ENCODE measurements around the gene ITFG2. TPM values are rescaled to one million over a fixed set of nuclear protein-coding genes. Genes with fewer than 3 reads are reported as not detected.
A peak's percentile ranks its signal among the peaks of the same experiment; 100 is the strongest.

Gene ITFG2
- polyA plus RNA-seq, 3 donors from 2014 or later = 39.5 to 83.0 (median 60.4) TPM

- Mint-ChIP-seq H3K27me3 (ENCODE audit: low read depth in 3 of 3) (peaks cover 0 to 10% (median 1%) of the 10 kb centered on the region in 3 donors), H3K36me3 (peaks cover 18 to 50% (median 20%) of the 10 kb centered on the region in 3 donors), H3K4me3 (no peak overlapping the region), H3K4me1 (peaks cover 14 to 15% of the 10 kb centered on the region in 2 donors), H3K27ac (no peak overlapping the region), H3K9me3 (no peaks in the 10 kb centered on the region)
- no peak for DNase-seq
These were observed 11.3 kb upstream of the ITFG2 start for GRCh38 chr12:2801044-2801783.

DNA sequence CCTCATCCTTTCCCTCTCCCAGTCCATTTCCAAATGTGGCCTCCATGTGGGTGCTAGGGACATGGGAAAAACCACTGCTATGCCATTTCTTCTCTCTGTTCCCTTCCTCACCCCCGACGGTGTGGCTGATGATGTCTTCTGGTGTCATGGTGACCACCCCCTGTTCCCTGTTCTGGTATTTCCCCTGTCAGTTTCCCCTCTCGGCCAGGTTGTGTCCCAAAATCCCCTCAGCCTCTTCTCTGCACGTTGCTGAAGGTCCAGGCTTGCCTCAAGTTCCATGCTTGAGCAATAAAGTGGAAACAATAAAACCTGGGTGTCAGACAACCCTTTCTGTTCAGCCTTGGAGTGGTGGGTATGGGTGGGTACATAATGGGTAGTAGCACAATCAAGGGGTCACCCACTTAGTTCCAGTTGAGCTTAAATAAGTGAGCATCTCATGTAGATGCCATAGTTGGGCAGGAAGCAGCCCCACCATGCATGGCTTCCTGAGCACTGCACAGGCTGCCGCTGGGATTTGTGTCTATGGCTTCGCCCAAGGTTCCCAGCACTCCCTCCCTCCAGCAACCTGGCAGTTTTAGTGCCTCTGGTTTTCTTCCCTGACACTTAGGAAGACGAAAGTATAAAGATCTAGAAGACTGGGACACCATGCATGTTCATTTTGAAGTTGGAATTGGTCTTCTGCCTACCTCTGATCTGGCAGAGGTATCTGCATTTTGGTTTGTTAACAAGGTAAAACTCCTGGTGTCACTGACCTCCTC lies 8.7 kb upstream of the ITFG2 start:
- DNase-seq = no peak
- H3K4me1 Mint-ChIP-seq = peaks cover 0 to 2% of the 10 kb centered on the region in 2 donors
- H3K27ac Mint-ChIP-seq = peak overlapping the region in 1 of 6 donors; percentile 28
- no peak overlapping the region for H3K4me3 Mint-ChIP-seq
- peaks cover 14 to 44% (median 16%) of the 10 kb centered on the region in 3 donors for H3K36me3 Mint-ChIP-seq
- H3K9me3 Mint-ChIP-seq = no peaks in the 10 kb centered on the region
- peaks cover 0 to 6% (median 0%) of the 10 kb centered on the region in 3 donors for H3K27me3 Mint-ChIP-seq (ENCODE audit: low read depth in 3 of 3)

GRCh38 chr12:2804393-2805142 lies 7.9 kb upstream of the ITFG2 start:
- DNase-seq = no peak
- peak overlapping the region in 2 of 6 donors; percentile 0 to 35 for H3K27ac Mint-ChIP-seq
- peaks cover 0 to 2% of the 10 kb centered on the region in 2 donors for H3K4me1 Mint-ChIP-seq
- peaks cover 0 to 6% (median 0%) of the 10 kb centered on the region in 3 donors for H3K27me3 Mint-ChIP-seq (ENCODE audit: low read depth in 3 of 3)
- no peak overlapping the region for H3K4me3 Mint-ChIP-seq
- no peaks in the 10 kb centered on the region for H3K9me3 Mint-ChIP-seq
- peaks cover 8 to 36% (median 15%) of the 10 kb centered on the region in 3 donors for H3K36me3 Mint-ChIP-seq

DNA sequence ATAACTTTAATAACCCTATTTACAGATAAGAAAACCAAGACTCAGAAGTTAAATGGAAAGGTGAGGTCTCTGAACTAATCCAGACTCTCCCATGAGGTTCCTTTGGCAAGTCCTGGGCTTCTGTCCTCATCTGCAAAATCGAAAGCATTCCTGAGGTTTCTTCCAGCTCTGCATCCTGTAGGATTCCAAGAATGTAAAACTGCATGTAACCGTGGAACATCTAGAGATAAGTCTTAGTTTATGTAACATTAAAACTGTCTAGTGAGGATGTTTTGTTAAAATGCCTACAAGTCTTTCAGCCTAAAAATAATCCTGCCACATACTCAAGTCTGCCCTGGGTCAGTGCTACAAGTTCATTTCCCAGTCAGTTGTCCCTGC lies 7.3 kb upstream of the ITFG2 start:
- peaks cover 0 to 6% (median 0%) of the 10 kb centered on the region in 3 donors for H3K27me3 Mint-ChIP-seq (ENCODE audit: low read depth in 3 of 3)
- peak overlapping the region in 1 of 6 donors; percentile 0 for H3K27ac Mint-ChIP-seq
- H3K4me1 Mint-ChIP-seq = peaks cover 0 to 2% of the 10 kb centered on the region in 2 donors
- no peaks in the 10 kb centered on the region for H3K9me3 Mint-ChIP-seq
- H3K36me3 Mint-ChIP-seq = peaks cover 7 to 31% (median 15%) of the 10 kb centered on the region in 3 donors
- no peak for DNase-seq
- no peak overlapping the region for H3K4me3 Mint-ChIP-seq

- Mint-ChIP-seq H3K27ac (no peak overlapping the region), H3K4me1 (peaks cover 4 to 5% of the 10 kb centered on the region in 2 donors), H3K4me3 (no peak overlapping the region), H3K9me3 (no peaks in the 10 kb centered on the region), H3K27me3 (ENCODE audit: low read depth in 3 of 3) (peaks cover 0 to 6% (median 0%) of the 10 kb centered on the region in 3 donors), H3K36me3 (peaks cover 4 to 20% (median 15%) of the 10 kb centered on the region in 3 donors)
- no peak for DNase-seq
These were observed 5.8 kb upstream of the ITFG2 start for GRCh38 chr12:2806700-2807099.

GRCh38 chr12:2811801-2812200 lies 667 bp upstream of the ITFG2 start:
- H3K4me1 Mint-ChIP-seq = peaks cover 31 to 40% of the 10 kb centered on the region in 2 donors
- no peak for DNase-seq
- peaks cover 5 to 13% (median 11%) of the 10 kb centered on the region in 3 donors for H3K27me3 Mint-ChIP-seq (ENCODE audit: low read depth in 3 of 3)
- peak overlapping the region; percentile 99 to 100 (median 100) for H3K27ac Mint-ChIP-seq
- no peaks in the 10 kb centered on the region for H3K9me3 Mint-ChIP-seq
- peak overlapping the region; percentile 100 for H3K4me3 Mint-ChIP-seq
- peaks cover 0 to 3% (median under 1%) of the 10 kb centered on the region in 3 donors for H3K36me3 Mint-ChIP-seq

GRCh38 chr12:2813214-2814185 lies 1.0 kb downstream of the ITFG2 start:
- H3K9me3 Mint-ChIP-seq = no peaks in the 10 kb centered on the region

DNA sequence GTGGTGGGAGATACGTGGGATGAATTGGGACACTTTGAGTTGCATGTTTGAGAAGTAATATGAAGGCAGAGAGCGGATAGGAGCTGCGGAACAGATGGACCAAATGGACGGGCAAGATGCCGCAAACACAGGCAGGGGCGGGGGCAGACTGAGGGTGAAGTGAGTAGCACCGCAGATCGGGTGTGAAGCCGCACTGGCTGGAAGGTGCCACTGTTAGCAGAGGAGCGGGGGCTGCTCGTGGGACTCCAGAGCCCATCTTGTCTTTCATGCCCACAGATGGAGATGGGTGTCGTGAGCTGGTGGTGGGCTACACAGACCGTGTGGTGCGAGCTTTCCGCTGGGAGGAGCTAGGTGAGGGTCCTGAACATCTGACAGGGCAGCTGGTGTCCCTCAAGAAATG lies 7.3 kb downstream of the ITFG2 start:
- no peak for DNase-seq
- Mint-ChIP-seq H3K27me3 (ENCODE audit: low read depth in 3 of 3) (peaks cover 0 to 1% (median 0%) of the 10 kb centered on the region in 3 donors), H3K9me3 (no peaks in the 10 kb centered on the region), H3K4me1 (peaks cover 7% of the 10 kb centered on the region in 2 donors), H3K27ac (no peak overlapping the region), H3K36me3 (peaks cover 20 to 55% (median 40%) of the 10 kb centered on the region in 3 donors), H3K4me3 (no peak overlapping the region)

More at GRCh38 chr12:2813214-2814185, 1.0 kb downstream of the ITFG2 start:
- Mint-ChIP-seq H3K27me3 (ENCODE audit: low read depth in 3 of 3) (peaks cover 5 to 13% (median 11%) of the 10 kb centered on the region in 3 donors), H3K36me3 (peaks cover 0 to 12% (median 10%) of the 10 kb centered on the region in 3 donors), H3K27ac (peak overlapping the region; percentile 99 to 100 (median 100)), H3K4me1 (peaks cover 31 to 40% of the 10 kb centered on the region in 2 donors), H3K4me3 (peak overlapping the region; percentile 100)
- peak; percentile 13 to 22 (median 14) for DNase-seq

DNA sequence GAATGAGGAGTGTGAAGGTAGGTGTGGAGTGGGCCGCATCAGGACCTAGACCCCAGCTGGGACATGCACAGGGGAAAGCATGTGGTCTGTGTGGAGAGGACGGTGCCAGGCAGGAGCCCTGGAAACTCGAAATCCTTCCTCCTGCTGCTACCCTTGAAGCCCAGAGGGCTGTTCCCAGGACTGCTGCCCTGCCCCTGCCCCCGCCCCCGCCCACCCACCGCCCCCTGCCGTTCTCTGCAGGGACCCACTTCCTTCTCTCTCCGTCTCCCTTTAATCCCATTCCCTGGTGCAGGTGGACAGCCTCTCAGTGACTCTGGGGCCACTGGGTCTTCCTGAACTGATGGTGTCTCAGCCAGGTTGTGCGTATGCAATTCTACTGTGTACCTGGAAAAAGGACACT lies 8.0 kb downstream of the ITFG2 start:
- Mint-ChIP-seq H3K27ac (no peak overlapping the region), H3K4me1 (peaks cover under 1 to 3% of the 10 kb centered on the region in 2 donors), H3K4me3 (no peak overlapping the region), H3K9me3 (peaks cover 0 to 2% (median 0%) of the 10 kb centered on the region in 6 donors), H3K27me3 (ENCODE audit: low read depth in 3 of 3) (peaks cover 0 to 1% (median 0%) of the 10 kb centered on the region in 3 donors), H3K36me3 (peaks cover 26 to 60% (median 44%) of the 10 kb centered on the region in 3 donors)
- DNase-seq = no peak

GRCh38 chr12:2823483-2823882 lies 11.0 kb downstream of the ITFG2 start:
- peaks cover 0 to 1% (median 0%) of the 10 kb centered on the region in 3 donors for H3K27me3 Mint-ChIP-seq (ENCODE audit: low read depth in 3 of 3)
- H3K27ac Mint-ChIP-seq = no peak overlapping the region
- H3K4me3 Mint-ChIP-seq = no peak overlapping the region
- H3K4me1 Mint-ChIP-seq = no peaks in the 10 kb centered on the region
- peaks cover 34 to 68% (median 37%) of the 10 kb centered on the region in 3 donors for H3K36me3 Mint-ChIP-seq
- H3K9me3 Mint-ChIP-seq = peaks cover 0 to 2% (median 0%) of the 10 kb centered on the region in 6 donors
- DNase-seq = no peak

GRCh38 chr12:2824541-2824940 lies 12.1 kb downstream of the ITFG2 start:
- peaks cover 0 to 1% (median 0%) of the 10 kb centered on the region in 3 donors for H3K27me3 Mint-ChIP-seq (ENCODE audit: low read depth in 3 of 3)

DNA sequence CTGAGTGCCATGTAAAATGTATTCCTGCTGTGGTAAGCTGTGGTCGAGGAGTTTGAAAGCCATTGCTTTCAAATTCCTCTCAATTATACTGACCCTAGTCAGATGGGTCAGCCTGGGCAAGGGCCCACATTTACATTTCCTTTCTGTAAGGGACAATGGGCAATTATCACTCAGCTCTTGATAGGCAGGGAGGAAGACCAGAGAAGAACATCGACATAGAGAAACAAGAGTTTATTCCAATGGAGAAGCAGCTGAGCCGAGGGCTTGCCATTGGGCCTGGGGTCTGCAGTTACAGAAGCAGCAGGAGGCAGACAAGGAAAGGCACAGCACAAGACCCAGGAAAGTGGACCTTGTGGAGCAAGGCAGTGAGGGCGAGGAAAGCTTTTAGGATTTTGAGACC lies 12.7 kb downstream of the ITFG2 start:
- DNase-seq = no peak
- Mint-ChIP-seq H3K4me1 (no peaks in the 10 kb centered on the region), H3K4me3 (no peak overlapping the region), H3K9me3 (peaks cover 0 to 2% (median 0%) of the 10 kb centered on the region in 6 donors), H3K27me3 (ENCODE audit: low read depth in 3 of 3) (peaks cover 0 to 2% (median 0%) of the 10 kb centered on the region in 3 donors), H3K36me3 (peaks cover 32 to 69% (median 34%) of the 10 kb centered on the region in 3 donors), H3K27ac (peak overlapping the region in 1 of 6 donors; percentile 9)

More at GRCh38 chr12:2824541-2824940, 12.1 kb downstream of the ITFG2 start:
- H3K9me3 Mint-ChIP-seq = peaks cover 0 to 2% (median 0%) of the 10 kb centered on the region in 6 donors
- no peak overlapping the region for H3K4me3 Mint-ChIP-seq
- H3K36me3 Mint-ChIP-seq = peaks cover 37 to 73% (median 40%) of the 10 kb centered on the region in 3 donors
- H3K27ac Mint-ChIP-seq = no peak overlapping the region
- DNase-seq = no peak
- H3K4me1 Mint-ChIP-seq = no peaks in the 10 kb centered on the region
